WERI-Rb-1 (cell line): ENCODE results near the gene UBR7.
"Not testable (repeated sequence)": the region's sequence is repeated elsewhere in the genome, so short reads cannot be mapped to it uniquely, and the experiment has no call there.

Source experiments
- DNase-seq: peaks from one replicate; pipeline ENCODE4 v3.0.0-alpha.2; 2020
- H3K27ac ChIP-seq: fragments of 250-450 bp; sonication (Bioruptor Pico); 2 replicates; pipeline ENCODE4 v1.5.1; 2020; ENCODE audit warnings: mild to moderate bottlenecking, moderate library complexity
- H3K27me3 ChIP-seq: fragments of 250-450 bp; sonication (Bioruptor Pico); 2 replicates; pipeline ENCODE4 v1.5.1; 2021; ENCODE audit warnings: mild to moderate bottlenecking, low read depth, moderate library complexity; ENCODE audit not compliant: insufficient read depth, severe bottlenecking
- H3K36me3 ChIP-seq: fragments of 250-450 bp; sonication (Bioruptor Pico); 2 replicates; pipeline ENCODE4 v1.5.1; 2020; ENCODE audit warnings: mild to moderate bottlenecking, moderate library complexity
- H3K4me3 ChIP-seq: 2 replicates; pipeline ENCODE4 v1.5.1; 2011; ENCODE audit warnings: low read depth, mild to moderate bottlenecking, control low read depth, low read length
- H3K9me3 ChIP-seq: fragments of 250-450 bp; sonication (Bioruptor Pico); 2 replicates; pipeline ENCODE4 v1.5.1; 2021; ENCODE audit warnings: mild to moderate bottlenecking, moderate library complexity; ENCODE audit not compliant: severe bottlenecking
- CTCF ChIP-seq: IDR thresholded peaks from 2 replicates; pipeline ENCODE4 v1.5.1; 2011; ENCODE audit warnings: low read depth, mild to moderate bottlenecking, control low read depth, inconsistent platforms, low read length

The UBR7 gene

GRCh38 chr14:93170141-93170540 is 36.9 kb upstream of the UBR7 start:
- not testable (repeated sequence) for H3K27me3 ChIP-seq, H3K27ac ChIP-seq, H3K9me3 ChIP-seq, DNase-seq, H3K36me3 ChIP-seq, H3K4me3 ChIP-seq

- Histone ChIP-seq H3K36me3 (no peaks in the 10 kb centered on the region), H3K4me3 (no peak overlapping the region), H3K27ac (no peak overlapping the region)
Measured at GRCh38 chr14:93171376-93171775, 35.7 kb upstream of the UBR7 start.

GRCh38 chr14:93173943-93174395 is 33.1 kb upstream of the UBR7 start:
- peak overlapping the region; percentile 30 for H3K27ac ChIP-seq
- peak overlapping the region; percentile 11; the same call in 1 of the 2 replicates for H3K4me3 ChIP-seq
- DNase-seq: peak; percentile 39
- no peaks in the 10 kb centered on the region for H3K36me3 ChIP-seq
- H3K9me3 ChIP-seq: no peaks in the 10 kb centered on the region
- no peak for TF ChIP-seq CTCF
- H3K27me3 ChIP-seq: no peaks in the 10 kb centered on the region

More at GRCh38 chr14:93171376-93171775, 35.7 kb upstream of the UBR7 start:
- no peaks in the 10 kb centered on the region for H3K27me3 ChIP-seq
- TF ChIP-seq CTCF: no peak
- no peaks in the 10 kb centered on the region for H3K9me3 ChIP-seq
- no peak for DNase-seq

GRCh38 chr14:93174731-93175130 is 32.3 kb upstream of the UBR7 start:
- H3K36me3 ChIP-seq, H3K4me3 ChIP-seq, H3K27ac ChIP-seq, DNase-seq, H3K9me3 ChIP-seq, H3K27me3 ChIP-seq: not testable (repeated sequence)

- Histone ChIP-seq H3K4me3 (no peak overlapping the region), H3K27me3 (no peaks in the 10 kb centered on the region), H3K9me3 (no peaks in the 10 kb centered on the region), H3K27ac (no peak overlapping the region), H3K36me3 (no peaks in the 10 kb centered on the region)
- no peak for TF ChIP-seq CTCF
- no peak for DNase-seq
Measured at GRCh38 chr14:93175492-93175891, 31.6 kb upstream of the UBR7 start.

- H3K27ac ChIP-seq: peak overlapping the region; percentile 88
- no peak for TF ChIP-seq CTCF
- no peaks in the 10 kb centered on the region for H3K9me3 ChIP-seq
- H3K4me3 ChIP-seq: peak overlapping the region; percentile 84
- H3K36me3 ChIP-seq: peaks cover 45% of the 10 kb centered on the region
- no peak for DNase-seq
- H3K27me3 ChIP-seq: no peaks in the 10 kb centered on the region
Measured at GRCh38 chr14:93183596-93184317, 23.3 kb upstream of the UBR7 start.
